HCT116 (cell line): ENCODE measurements around the gene RHBDF1.

Source experiments
- CTCF ChIP-seq, 3 experiments: fragments of 200-600 bp in 1 of 3; sonication (generic) in 1 of 3; IDR thresholded peaks in 2 of 3; conservative IDR thresholded peaks in 1 of 3; 2 replicates each; pipeline ENCODE4 v1.5.1; 2012 to 2017; ENCODE audit warnings: low read depth in 2 of 3, low read length in 2 of 3, antibody characterized with exemption in 1 of 3, borderline replicate concordance in 1 of 3, control low read depth in 1 of 3, mild to moderate bottlenecking in 1 of 3, mixed read lengths in 1 of 3, mixed run types in 1 of 3, moderate library complexity in 1 of 3; ENCODE audit not compliant: insufficient read depth in 1 of 3
- EZH2 ChIP-seq: fragments of 200-600 bp; sonication (generic); IDR thresholded peaks from 2 replicates; pipeline ENCODE4 v1.6.1; 2017; ENCODE audit warnings: antibody characterized with exemption, mixed run types

- no peak for TF ChIP-seq EZH2
- no peak for TF ChIP-seq CTCF (IDR thresholded peaks at IDR 0.05 in 2 of 3, conservative IDR thresholded peaks at IDR 0.05 in 1 of 3; ENCODE audit: borderline replicate concordance in 1 of 3, insufficient read depth in 1 of 3, low read depth in 2 of 3, low read length in 2 of 3)
Measured at GRCh38 chr16:72561-73548, at the start of gene RHBDF1.
